HFFc6 (cell line): ENCODE measurements around the gene DOCK2. TPM values are rescaled to one million over a fixed set of nuclear protein-coding genes. Genes with fewer than 3 reads are reported as not detected.

ENCODE experiments used
- DNase-seq: peaks from one replicate; pipeline ENCODE4 v3.0.0-alpha.2; 2018
- H3K27ac Mint-ChIP-seq: 2 replicates; pipeline ENCODE4 v1.8.0; 2020; ENCODE audit warnings: mild to moderate bottlenecking, mixed read lengths
- H3K27me3 Mint-ChIP-seq: 2 replicates; pipeline ENCODE4 v1.8.0; 2021; ENCODE audit warnings: mild to moderate bottlenecking, moderate library complexity, mixed read lengths; ENCODE audit not compliant: insufficient read depth
- H3K36me3 Mint-ChIP-seq: 2 replicates; pipeline ENCODE4 v1.8.0; 2021; ENCODE audit warnings: low read depth, mixed read lengths
- H3K4me1 Mint-ChIP-seq: 2 replicates; pipeline ENCODE4 v1.8.0; 2020; ENCODE audit warnings: low read depth, mixed read lengths
- H3K4me3 Mint-ChIP-seq: 2 replicates; pipeline ENCODE4 v1.8.0; 2020; ENCODE audit warnings: mild to moderate bottlenecking, moderate library complexity, mixed read lengths
- H3K9me3 Mint-ChIP-seq: 2 replicates; pipeline ENCODE4 v1.8.0; 2020; ENCODE audit warnings: mild to moderate bottlenecking, mixed read lengths
- total RNA-seq, 6 experiments: library from RNA; stranded (reverse); fragmentation: NEBNext Ultra II Directional; extraction: Animal tissue kit (Norgen Biotek cat#: 25700); gene quantifications; 2 replicates in 1 of 6; 3 replicates in 5 of 6; pipeline ENCODE4 v1.2.3, GENCODE V29; 2021
- TF ChIP-seq, protein P1 (sequence below): fragments of 200-600 bp; sonication (generic); IDR thresholded peaks from 2 replicates; pipeline ENCODE4 v1.5.0; 2021; ENCODE audit warnings: antibody characterized with exemption, mild to moderate bottlenecking

The DOCK2 gene
- total RNA-seq, 6 experiments from 2014 or later = 1.4 to 6.5 (median 3.0) TPM

DNA sequence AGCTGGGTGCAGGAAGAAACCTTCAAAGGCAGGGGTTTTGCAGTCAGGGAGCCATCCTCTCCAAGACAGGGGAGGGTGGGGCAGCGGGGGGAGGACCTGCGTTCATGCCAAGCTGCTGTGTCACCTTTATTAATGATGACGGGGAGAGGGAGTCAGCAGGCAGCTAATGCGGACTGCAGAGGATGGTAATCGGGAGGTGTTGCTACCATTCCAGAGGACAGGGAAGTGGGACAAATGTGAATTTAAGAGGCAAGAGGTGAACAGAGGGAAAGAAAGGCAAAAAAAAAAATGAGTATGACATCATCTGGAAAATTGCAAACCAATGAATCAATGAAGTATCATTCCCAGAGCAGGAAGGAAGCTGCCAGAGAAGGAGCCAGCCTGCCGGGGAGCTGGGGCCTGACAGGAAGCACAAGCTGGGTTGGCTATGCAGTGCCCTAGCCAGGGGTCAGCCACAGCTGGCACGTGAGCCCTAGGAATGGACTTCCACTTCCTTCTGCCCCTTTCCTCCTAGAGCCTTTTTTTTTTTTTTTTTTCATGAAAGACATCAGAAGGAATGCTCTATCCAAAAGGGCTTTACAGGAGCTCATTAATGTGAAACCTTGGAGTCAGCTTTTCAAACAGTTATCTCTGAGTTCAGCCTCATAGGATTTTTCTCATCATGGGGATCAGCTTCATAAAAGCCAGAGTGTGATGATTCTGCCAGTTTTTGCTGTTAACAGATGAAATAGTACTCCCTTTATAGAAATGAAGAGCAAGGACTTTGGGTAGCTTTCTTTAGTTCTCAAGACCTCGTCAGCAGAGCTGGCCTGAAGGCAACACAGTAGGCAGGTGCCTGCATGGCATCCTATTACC, 334.1 kb downstream of the DOCK2 start:
- no peaks in the 10 kb centered on the region for H3K9me3 Mint-ChIP-seq
- peaks cover 78% of the 10 kb centered on the region for H3K36me3 Mint-ChIP-seq
- peak overlapping the region; percentile 80 for H3K4me3 Mint-ChIP-seq
- peaks cover 2% of the 10 kb centered on the region for H3K27me3 Mint-ChIP-seq
- peak overlapping the region; percentile 96 for H3K27ac Mint-ChIP-seq
- TF ChIP-seq, protein P1, sequence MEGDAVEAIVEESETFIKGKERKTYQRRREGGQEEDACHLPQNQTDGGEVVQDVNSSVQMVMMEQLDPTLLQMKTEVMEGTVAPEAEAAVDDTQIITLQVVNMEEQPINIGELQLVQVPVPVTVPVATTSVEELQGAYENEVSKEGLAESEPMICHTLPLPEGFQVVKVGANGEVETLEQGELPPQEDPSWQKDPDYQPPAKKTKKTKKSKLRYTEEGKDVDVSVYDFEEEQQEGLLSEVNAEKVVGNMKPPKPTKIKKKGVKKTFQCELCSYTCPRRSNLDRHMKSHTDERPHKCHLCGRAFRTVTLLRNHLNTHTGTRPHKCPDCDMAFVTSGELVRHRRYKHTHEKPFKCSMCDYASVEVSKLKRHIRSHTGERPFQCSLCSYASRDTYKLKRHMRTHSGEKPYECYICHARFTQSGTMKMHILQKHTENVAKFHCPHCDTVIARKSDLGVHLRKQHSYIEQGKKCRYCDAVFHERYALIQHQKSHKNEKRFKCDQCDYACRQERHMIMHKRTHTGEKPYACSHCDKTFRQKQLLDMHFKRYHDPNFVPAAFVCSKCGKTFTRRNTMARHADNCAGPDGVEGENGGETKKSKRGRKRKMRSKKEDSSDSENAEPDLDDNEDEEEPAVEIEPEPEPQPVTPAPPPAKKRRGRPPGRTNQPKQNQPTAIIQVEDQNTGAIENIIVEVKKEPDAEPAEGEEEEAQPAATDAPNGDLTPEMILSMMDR = no peak
- H3K4me1 Mint-ChIP-seq = peaks cover 98% of the 10 kb centered on the region
- DNase-seq = peak; percentile 94

DNA sequence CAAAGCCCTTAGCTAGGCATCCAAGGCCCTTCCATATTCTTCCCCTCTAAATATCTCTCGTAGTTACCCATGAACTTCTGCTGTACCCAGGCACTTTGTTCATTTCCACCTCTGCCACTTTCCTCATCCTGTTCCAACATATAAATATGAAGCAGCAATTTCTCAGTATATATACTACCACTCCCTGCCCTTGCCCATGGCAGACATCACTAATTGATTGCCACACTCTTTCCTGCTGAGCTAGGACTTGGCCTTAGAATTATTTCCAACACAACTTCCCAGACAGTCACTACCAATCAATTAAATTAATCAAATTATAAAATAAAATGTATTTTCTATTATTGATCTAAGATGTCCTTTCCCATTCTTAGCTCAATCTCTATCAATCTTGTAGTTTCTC, 334.7 kb downstream of the DOCK2 start:
- Mint-ChIP-seq H3K27me3 (peaks cover 2% of the 10 kb centered on the region), H3K27ac (peak overlapping the region; percentile 96), H3K4me1 (peaks cover 98% of the 10 kb centered on the region), H3K9me3 (no peaks in the 10 kb centered on the region), H3K36me3 (peaks cover 77% of the 10 kb centered on the region), H3K4me3 (peak overlapping the region; percentile 80)
- TF ChIP-seq, protein P1 = no peak
- DNase-seq = no peak

DNA sequence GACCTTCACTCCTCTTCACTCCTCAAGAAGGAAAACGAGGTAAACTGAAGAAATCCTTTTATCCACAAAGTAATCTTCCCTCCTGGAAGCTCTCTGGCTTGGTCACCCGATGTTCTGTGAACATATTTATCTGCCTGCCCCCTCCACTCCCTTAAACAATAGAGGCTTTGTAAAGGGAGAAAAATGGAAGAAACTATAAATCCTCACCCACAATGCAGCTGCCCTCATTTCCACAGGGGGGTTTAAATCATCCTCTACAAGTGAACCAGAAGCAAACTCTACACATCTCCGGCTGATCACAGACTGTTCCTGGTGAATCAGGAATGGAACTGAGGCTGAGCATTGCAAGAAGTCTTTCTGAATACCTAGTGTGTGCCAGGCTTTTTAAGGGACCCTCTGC, 336.0 kb downstream of the DOCK2 start:
- peaks cover 2% of the 10 kb centered on the region for H3K27me3 Mint-ChIP-seq
- peaks cover 98% of the 10 kb centered on the region for H3K4me1 Mint-ChIP-seq
- H3K9me3 Mint-ChIP-seq = no peaks in the 10 kb centered on the region
- peak overlapping the region; percentile 8; the same call in 1 of the 2 replicates for H3K4me3 Mint-ChIP-seq
- peaks cover 64% of the 10 kb centered on the region for H3K36me3 Mint-ChIP-seq
- no peak for DNase-seq
- TF ChIP-seq, protein P1 = no peak
- H3K27ac Mint-ChIP-seq = peak overlapping the region; percentile 96

DNA sequence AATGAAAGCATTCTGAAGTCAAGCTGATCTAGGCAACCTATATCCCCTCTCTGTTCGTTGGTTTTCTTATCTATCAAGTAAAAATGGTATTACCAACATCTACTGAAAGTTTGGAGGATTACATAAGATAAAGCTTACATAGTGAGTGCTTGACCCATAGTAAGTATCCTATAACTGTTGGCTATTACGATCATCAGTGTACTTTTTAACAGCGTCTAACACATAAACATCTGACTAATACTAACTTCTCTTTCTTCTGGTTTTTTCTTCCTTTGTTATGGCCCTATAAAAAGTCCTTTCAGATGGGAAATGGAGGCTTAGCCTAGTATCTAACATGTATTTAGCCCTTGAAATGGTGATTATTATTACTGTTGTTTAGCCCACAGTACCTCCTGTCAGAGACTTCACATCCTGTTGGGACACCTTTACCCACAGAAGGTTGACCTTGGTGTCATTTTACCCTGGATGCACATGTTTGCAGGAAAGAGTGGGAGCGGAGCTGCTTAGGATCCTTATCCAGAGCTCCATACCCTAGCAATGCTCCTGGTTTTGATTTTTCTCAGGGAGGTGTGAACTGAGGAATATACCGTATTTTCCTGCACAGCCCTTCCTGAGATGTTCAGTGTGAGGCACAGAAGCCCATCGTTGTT, 337.2 kb downstream of the DOCK2 start:
- Mint-ChIP-seq H3K36me3 (peaks cover 63% of the 10 kb centered on the region), H3K4me3 (0 out of 2 replicates have a peak overlapping the region, but pooled peaks have one; percentile 21), H3K27ac (peak overlapping the region; percentile 96), H3K9me3 (no peaks in the 10 kb centered on the region), H3K4me1 (peaks cover 100% of the 10 kb centered on the region), H3K27me3 (peaks cover 2% of the 10 kb centered on the region)
- DNase-seq = no peak
- TF ChIP-seq, protein P1 = no peak

DNA sequence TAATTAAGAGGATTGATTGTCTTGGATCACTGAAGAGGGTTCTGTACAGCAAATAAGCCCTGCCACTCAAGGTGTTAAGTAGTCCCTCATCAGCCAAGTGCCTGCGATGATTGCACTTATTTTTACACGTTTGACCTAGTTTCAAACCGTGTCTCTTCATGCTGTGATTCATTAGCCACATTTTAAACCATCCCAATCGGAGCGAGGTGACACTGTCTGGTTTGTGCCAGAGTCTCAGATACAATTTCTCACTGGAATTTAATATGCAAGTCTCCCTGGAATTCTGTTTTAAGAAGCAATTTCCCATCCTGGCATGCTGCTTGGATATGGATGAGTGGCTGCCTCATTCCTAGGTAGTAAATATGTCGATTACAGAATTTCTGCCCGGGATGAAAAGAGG, 341.6 kb downstream of the DOCK2 start:
- TF ChIP-seq, protein P1 = no peak
- peaks cover 36% of the 10 kb centered on the region for H3K36me3 Mint-ChIP-seq
- no peaks in the 10 kb centered on the region for H3K9me3 Mint-ChIP-seq
- H3K4me3 Mint-ChIP-seq = peak overlapping the region; percentile 95
- H3K4me1 Mint-ChIP-seq = peaks cover 87% of the 10 kb centered on the region
- DNase-seq = no peak
- no peaks in the 10 kb centered on the region for H3K27me3 Mint-ChIP-seq
- peak overlapping the region; percentile 96 for H3K27ac Mint-ChIP-seq
